ENCODE data around the gene MYO6.

GRCh38 chr6:75719133-75719532, 29.9 kb upstream of the MYO6 start:
- TF ChIP-seq EP300 (IDR thresholded peaks at IDR 0.05; ENCODE audit: borderline replicate concordance) (no peak), REST (IDR thresholded peaks at IDR 0.05; ENCODE audit: low read depth) (no peak), TAF1 (IDR thresholded peaks at IDR 0.05; ENCODE audit: low read depth) (no peak), EGR1 (IDR thresholded peaks at IDR 0.05) (no peak), FOXM1 (IDR thresholded peaks at IDR 0.05; ENCODE audit: borderline replicate concordance, low read depth) (no peak), NFIC (IDR thresholded peaks at IDR 0.05) (no peak), CREB1 (IDR thresholded peaks at IDR 0.05; ENCODE audit: low read depth) (no peak), YY1 (IDR thresholded peaks at IDR 0.05; ENCODE audit: low read depth) (no peak), RAD21 (IDR thresholded peaks at IDR 0.05; ENCODE audit: low read depth) (no peak), USF1 (IDR thresholded peaks at IDR 0.05) (no peak), TCF12 (IDR thresholded peaks at IDR 0.05; ENCODE audit: low read depth) (no peak), ZBTB7A (IDR thresholded peaks at IDR 0.05; ENCODE audit: low read depth) (no peak), MAX (IDR thresholded peaks at IDR 0.05) (no peak), TEAD4 (IDR thresholded peaks at IDR 0.05) (no peak)

Measured in Ishikawa (cell line).